IPS DF 19.7 (cell line): Measurements from ENCODE around the gene CHRNA9.

Experiments used
- DNase-seq: peaks from one replicate; pipeline ENCODE4 v3.0.0-alpha.2; 2013; ENCODE audit warnings: low read depth, low spot score

The CHRNA9 gene

GRCh38 chr4:40309250-40309774 is 25.8 kb upstream of the CHRNA9 start:
- peak; percentile 94 for DNase-seq

GRCh38 chr4:40310225-40310624 is 24.9 kb upstream of the CHRNA9 start:
- DNase-seq: no peak

GRCh38 chr4:40311811-40312346 is 23.3 kb upstream of the CHRNA9 start:
- DNase-seq: no peak

- no peak for DNase-seq
Observed at GRCh38 chr4:40314951-40315350, 20.2 kb upstream of the CHRNA9 start.

- no peak for DNase-seq
Observed at GRCh38 chr4:40316333-40316781, 18.8 kb upstream of the CHRNA9 start.

GRCh38 chr4:40316782-40317635 is 18.1 kb upstream of the CHRNA9 start:
- no peak for DNase-seq

GRCh38 chr4:40317916-40318658 is 17.0 kb upstream of the CHRNA9 start:
- DNase-seq: no peak

GRCh38 chr4:40321574-40322275 is 13.4 kb upstream of the CHRNA9 start:
- DNase-seq: no peak

- DNase-seq: no peak
Observed at GRCh38 chr4:40322811-40323210, 12.3 kb upstream of the CHRNA9 start.

- DNase-seq: no peak
Observed at GRCh38 chr4:40323866-40324265, 11.3 kb upstream of the CHRNA9 start.

GRCh38 chr4:40325406-40326019 is 9.6 kb upstream of the CHRNA9 start:
- DNase-seq: no peak

GRCh38 chr4:40327340-40327739 is 7.8 kb upstream of the CHRNA9 start:
- no peak for DNase-seq

- no peak for DNase-seq
Observed at GRCh38 chr4:40328383-40328782, 6.8 kb upstream of the CHRNA9 start.

GRCh38 chr4:40329805-40330204 is 5.3 kb upstream of the CHRNA9 start:
- no peak for DNase-seq

GRCh38 chr4:40330536-40330935 is 4.6 kb upstream of the CHRNA9 start:
- no peak for DNase-seq

GRCh38 chr4:40331101-40331745 is 3.9 kb upstream of the CHRNA9 start:
- DNase-seq: no peak

GRCh38 chr4:40331961-40332360 is 3.2 kb upstream of the CHRNA9 start:
- no peak for DNase-seq

GRCh38 chr4:40333921-40334352 is 1.2 kb upstream of the CHRNA9 start:
- no peak for DNase-seq

GRCh38 chr4:40335525-40335894 is 377 bp downstream of the CHRNA9 start:
- DNase-seq: no peak

GRCh38 chr4:40337051-40337450 is 1.9 kb downstream of the CHRNA9 start:
- no peak for DNase-seq

- no peak for DNase-seq
Observed at GRCh38 chr4:40337523-40337922, 2.4 kb downstream of the CHRNA9 start.
